Measurements from ENCODE around the gene TRIP4.

Gene TRIP4

GRCh38 chr15:64447536-64448315, 60.1 kb downstream of the TRIP4 start:
- no peak for DNase-seq (ENCODE audit: low spot score)

- DNase-seq (ENCODE audit: low spot score): peak; percentile 87
These were observed 65.5 kb downstream of the TRIP4 start for GRCh38 chr15:64452988-64453688.

GRCh38 chr15:64453689-64454037, 66.0 kb downstream of the TRIP4 start:
- no peak for DNase-seq (ENCODE audit: low spot score)

- no peak for DNase-seq (ENCODE audit: low spot score)
These were observed 66.6 kb downstream of the TRIP4 start for GRCh38 chr15:64454282-64454681.

- DNase-seq (ENCODE audit: low spot score): peak; percentile 71
These were observed 68.3 kb downstream of the TRIP4 start for GRCh38 chr15:64455961-64456371.

- DNase-seq (ENCODE audit: low spot score): no peak
These were observed 69.0 kb downstream of the TRIP4 start for GRCh38 chr15:64456634-64457108.

- DNase-seq (ENCODE audit: low spot score): no peak
These were observed 71.6 kb downstream of the TRIP4 start for GRCh38 chr15:64459066-64459781.

GRCh38 chr15:64460206-64460723, 72.6 kb downstream of the TRIP4 start, which contains the start of gene ZNF609:
Gene ZNF609 (plus strand): TSS chr15:64460578. CDS start chr15:64499420, 38,842 bp downstream.
- peak; percentile 72 for DNase-seq (ENCODE audit: low spot score)

- DNase-seq (ENCODE audit: low spot score): peak; percentile 87
These were observed 73.4 kb downstream of the TRIP4 start for GRCh38 chr15:64460724-64461720.

- peak; percentile 67 for DNase-seq (ENCODE audit: low spot score)
These were observed 74.1 kb downstream of the TRIP4 start for GRCh38 chr15:64461721-64462162.

- DNase-seq (ENCODE audit: low spot score): no peak
These were observed 74.9 kb downstream of the TRIP4 start for GRCh38 chr15:64462492-64462891.

- DNase-seq (ENCODE audit: low spot score): no peak
These were observed 76.8 kb downstream of the TRIP4 start for GRCh38 chr15:64464276-64465005.

- no peak for DNase-seq (ENCODE audit: low spot score)
These were observed 78.9 kb downstream of the TRIP4 start for GRCh38 chr15:64466408-64467141.

GRCh38 chr15:64472161-64472560, 84.5 kb downstream of the TRIP4 start:
- no peak for DNase-seq (ENCODE audit: low spot score)

- DNase-seq (ENCODE audit: low spot score): no peak
These were observed 87.2 kb downstream of the TRIP4 start for GRCh38 chr15:64474846-64475245.

GRCh38 chr15:64476550-64476949, 88.9 kb downstream of the TRIP4 start:
- DNase-seq (ENCODE audit: low spot score): no peak

- no peak for DNase-seq (ENCODE audit: low spot score)
These were observed 91.2 kb downstream of the TRIP4 start for GRCh38 chr15:64478863-64479262.

- DNase-seq (ENCODE audit: low spot score): no peak
These were observed 93.3 kb downstream of the TRIP4 start for GRCh38 chr15:64480891-64481290.

GRCh38 chr15:64483749-64484148, 96.1 kb downstream of the TRIP4 start:
- no peak for DNase-seq (ENCODE audit: low spot score)

- no peak for DNase-seq (ENCODE audit: low spot score)
These were observed 98.2 kb downstream of the TRIP4 start for GRCh38 chr15:64485796-64486195.
